HL-60 (cell line): ENCODE results near the gene SKAP2.

Experiments
- GABPA ChIP-seq: IDR thresholded peaks from 2 replicates; pipeline ENCODE4 v1.6.1; 2012; ENCODE audit warnings: low read depth
- POLR2AphosphoS5 ChIP-seq: IDR thresholded peaks from 2 replicates; pipeline ENCODE4 v1.6.1; 2012; ENCODE audit warnings: low read depth
- SPI1 ChIP-seq: IDR thresholded peaks from 2 replicates; pipeline ENCODE4 v1.6.1; 2012; ENCODE audit warnings: low read depth, mild to moderate bottlenecking, borderline replicate concordance
- TF ChIP-seq, protein P1 (sequence below): IDR thresholded peaks from one replicate; pipeline ENCODE4 v1.5.1; 2011; ENCODE audit warnings: low read length, control low read depth, inconsistent platforms; ENCODE audit not compliant: insufficient read depth
- TF ChIP-seq, protein P2 (sequence below): IDR thresholded peaks from 2 replicates; pipeline ENCODE4 v1.6.1; 2012; ENCODE audit warnings: low read depth; ENCODE audit not compliant: insufficient replicate concordance

- TF ChIP-seq, protein P1, sequence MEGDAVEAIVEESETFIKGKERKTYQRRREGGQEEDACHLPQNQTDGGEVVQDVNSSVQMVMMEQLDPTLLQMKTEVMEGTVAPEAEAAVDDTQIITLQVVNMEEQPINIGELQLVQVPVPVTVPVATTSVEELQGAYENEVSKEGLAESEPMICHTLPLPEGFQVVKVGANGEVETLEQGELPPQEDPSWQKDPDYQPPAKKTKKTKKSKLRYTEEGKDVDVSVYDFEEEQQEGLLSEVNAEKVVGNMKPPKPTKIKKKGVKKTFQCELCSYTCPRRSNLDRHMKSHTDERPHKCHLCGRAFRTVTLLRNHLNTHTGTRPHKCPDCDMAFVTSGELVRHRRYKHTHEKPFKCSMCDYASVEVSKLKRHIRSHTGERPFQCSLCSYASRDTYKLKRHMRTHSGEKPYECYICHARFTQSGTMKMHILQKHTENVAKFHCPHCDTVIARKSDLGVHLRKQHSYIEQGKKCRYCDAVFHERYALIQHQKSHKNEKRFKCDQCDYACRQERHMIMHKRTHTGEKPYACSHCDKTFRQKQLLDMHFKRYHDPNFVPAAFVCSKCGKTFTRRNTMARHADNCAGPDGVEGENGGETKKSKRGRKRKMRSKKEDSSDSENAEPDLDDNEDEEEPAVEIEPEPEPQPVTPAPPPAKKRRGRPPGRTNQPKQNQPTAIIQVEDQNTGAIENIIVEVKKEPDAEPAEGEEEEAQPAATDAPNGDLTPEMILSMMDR: no peak
- TF ChIP-seq POLR2AphosphoS5 (no peak), GABPA (no peak), SPI1 (no peak)
- TF ChIP-seq, protein P2, sequence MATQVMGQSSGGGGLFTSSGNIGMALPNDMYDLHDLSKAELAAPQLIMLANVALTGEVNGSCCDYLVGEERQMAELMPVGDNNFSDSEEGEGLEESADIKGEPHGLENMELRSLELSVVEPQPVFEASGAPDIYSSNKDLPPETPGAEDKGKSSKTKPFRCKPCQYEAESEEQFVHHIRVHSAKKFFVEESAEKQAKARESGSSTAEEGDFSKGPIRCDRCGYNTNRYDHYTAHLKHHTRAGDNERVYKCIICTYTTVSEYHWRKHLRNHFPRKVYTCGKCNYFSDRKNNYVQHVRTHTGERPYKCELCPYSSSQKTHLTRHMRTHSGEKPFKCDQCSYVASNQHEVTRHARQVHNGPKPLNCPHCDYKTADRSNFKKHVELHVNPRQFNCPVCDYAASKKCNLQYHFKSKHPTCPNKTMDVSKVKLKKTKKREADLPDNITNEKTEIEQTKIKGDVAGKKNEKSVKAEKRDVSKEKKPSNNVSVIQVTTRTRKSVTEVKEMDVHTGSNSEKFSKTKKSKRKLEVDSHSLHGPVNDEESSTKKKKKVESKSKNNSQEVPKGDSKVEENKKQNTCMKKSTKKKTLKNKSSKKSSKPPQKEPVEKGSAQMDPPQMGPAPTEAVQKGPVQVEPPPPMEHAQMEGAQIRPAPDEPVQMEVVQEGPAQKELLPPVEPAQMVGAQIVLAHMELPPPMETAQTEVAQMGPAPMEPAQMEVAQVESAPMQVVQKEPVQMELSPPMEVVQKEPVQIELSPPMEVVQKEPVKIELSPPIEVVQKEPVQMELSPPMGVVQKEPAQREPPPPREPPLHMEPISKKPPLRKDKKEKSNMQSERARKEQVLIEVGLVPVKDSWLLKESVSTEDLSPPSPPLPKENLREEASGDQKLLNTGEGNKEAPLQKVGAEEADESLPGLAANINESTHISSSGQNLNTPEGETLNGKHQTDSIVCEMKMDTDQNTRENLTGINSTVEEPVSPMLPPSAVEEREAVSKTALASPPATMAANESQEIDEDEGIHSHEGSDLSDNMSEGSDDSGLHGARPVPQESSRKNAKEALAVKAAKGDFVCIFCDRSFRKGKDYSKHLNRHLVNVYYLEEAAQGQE: no peak
Observed at GRCh38 chr7:26626156-26626555, 238.2 kb downstream of the SKAP2 start.
